ENCODE results near the gene CCDC149.

GRCh38 chr4:24896056-24896455, 16.8 kb downstream of the CCDC149 start:
- TF ChIP-seq REST (IDR thresholded peaks at IDR 0.05; ENCODE audit: insufficient read depth in 1 of 2, low read depth in 2 of 2, low read length in 2 of 2) = no peak
- no peak for TF ChIP-seq POLR2AphosphoS5 (IDR thresholded peaks at IDR 0.05; ENCODE audit: low read depth, low read length)
- TF ChIP-seq TAF1 (IDR thresholded peaks at IDR 0.05; ENCODE audit: borderline replicate concordance, insufficient read depth, low read length) = no peak
- no peak for TF ChIP-seq SIN3A (IDR thresholded peaks at IDR 0.05; ENCODE audit: borderline replicate concordance, insufficient read depth, low read length)
